ENCODE data around the gene SEMA3G.

DNA sequence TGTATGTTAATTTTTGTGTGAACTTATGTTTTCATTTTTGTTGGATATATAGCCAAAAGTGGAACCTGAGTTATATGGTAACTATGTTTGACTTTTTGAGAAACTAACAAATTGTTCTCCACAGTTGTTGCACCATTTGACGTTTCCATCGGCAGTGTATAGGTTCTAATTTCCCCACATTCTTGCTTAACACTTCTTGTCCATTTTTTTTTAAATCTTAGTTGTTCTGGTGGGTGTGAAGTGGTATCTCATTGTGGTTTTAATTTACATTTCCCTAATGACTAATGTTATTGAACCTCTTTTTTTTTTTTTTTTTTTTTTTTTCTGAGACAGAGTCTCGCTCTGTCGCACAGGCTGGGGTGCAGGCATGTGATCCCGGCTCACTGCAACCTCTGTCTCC, 18.5 kb upstream of the SEMA3G start:
- no peak for TF ChIP-seq POLR2AphosphoS5 (IDR thresholded peaks at IDR 0.05; ENCODE audit: borderline replicate concordance, low read depth, low read length)
- TF ChIP-seq EZH2 (IDR thresholded peaks at IDR 0.05): no peak
